GM19099 (cell line): ENCODE data around the gene CDH4.

Experiments used
- POLR2A ChIP-seq: IDR thresholded peaks from 3 replicates; pipeline ENCODE4 v1.6.1; 2011; ENCODE audit warnings: low read depth; ENCODE audit not compliant: insufficient read length; ENCODE audit errors: extremely low read depth

The CDH4 gene

GRCh38 chr20:61447952-61448351 is 195.9 kb downstream of the CDH4 start:
- TF ChIP-seq POLR2A = no peak

GRCh38 chr20:61448386-61448785 is 196.3 kb downstream of the CDH4 start:
- no peak for TF ChIP-seq POLR2A

- no peak for TF ChIP-seq POLR2A
Measured at GRCh38 chr20:61449057-61449609, 197.1 kb downstream of the CDH4 start.

- no peak for TF ChIP-seq POLR2A
Measured at GRCh38 chr20:61449916-61450315, 197.9 kb downstream of the CDH4 start.

- TF ChIP-seq POLR2A = no peak
Measured at GRCh38 chr20:61450549-61450948, 198.5 kb downstream of the CDH4 start.

GRCh38 chr20:61451009-61451408 is 198.9 kb downstream of the CDH4 start:
- TF ChIP-seq POLR2A = no peak

GRCh38 chr20:61451953-61452352 is 199.9 kb downstream of the CDH4 start:
- no peak for TF ChIP-seq POLR2A

- TF ChIP-seq POLR2A = no peak
Measured at GRCh38 chr20:61453219-61453618, 201.2 kb downstream of the CDH4 start.

GRCh38 chr20:61454053-61454452 is 202.0 kb downstream of the CDH4 start:
- TF ChIP-seq POLR2A = no peak

GRCh38 chr20:61455508-61456215 is 203.6 kb downstream of the CDH4 start:
- no peak for TF ChIP-seq POLR2A

GRCh38 chr20:61457725-61458124 is 205.7 kb downstream of the CDH4 start:
- no peak for TF ChIP-seq POLR2A

- no peak for TF ChIP-seq POLR2A
Measured at GRCh38 chr20:61458146-61458746, 206.2 kb downstream of the CDH4 start.

GRCh38 chr20:61459266-61459665 is 207.2 kb downstream of the CDH4 start:
- no peak for TF ChIP-seq POLR2A

GRCh38 chr20:61459705-61460104 is 207.6 kb downstream of the CDH4 start:
- TF ChIP-seq POLR2A = no peak

- TF ChIP-seq POLR2A = no peak
Measured at GRCh38 chr20:61460261-61461052, 208.4 kb downstream of the CDH4 start.

GRCh38 chr20:61461461-61461860 is 209.4 kb downstream of the CDH4 start:
- no peak for TF ChIP-seq POLR2A
